Stimulated activated naive CD8-positive, alpha-beta T cell treated with anti-CD3 and anti-CD28 coated beads, Interleukin-15, amount 100 ng/mL, for 72 hours (primary cell): ENCODE measurements around the gene CLEC16A.
"Not testable (repeated sequence)": the region's sequence is repeated elsewhere in the genome, so short reads cannot be mapped to it uniquely, and the experiment has no call there.

Experiments used
- ATAC-seq: fragments of 150-1000 bp; cut with Tn5 transposase; 2 replicates; pipeline ENCODE4 v1.10.0; 2021; ENCODE audit warnings: mild to moderate bottlenecking, moderate library complexity
- DNase-seq, 2 donors: peaks; one replicate each; pipeline ENCODE4 v3.0.0; 2021 to 2022
- H3K27ac Mint-ChIP-seq, 2 donors: one replicate each; pipeline ENCODE4 v1.8.0; 2022; ENCODE audit warnings: mild to moderate bottlenecking in 2 of 2, mixed read lengths in 2 of 2, moderate library complexity in 2 of 2
- H3K27me3 Mint-ChIP-seq: one replicate; pipeline ENCODE4 v1.8.0; 2022; ENCODE audit warnings: mixed read lengths
- H3K4me1 Mint-ChIP-seq: one replicate; pipeline ENCODE4 v1.8.0; 2022; ENCODE audit warnings: mild to moderate bottlenecking, mixed read lengths
- H3K4me3 Mint-ChIP-seq, 2 donors: one replicate each; pipeline ENCODE4 v1.8.0; 2022; ENCODE audit warnings: mild to moderate bottlenecking in 2 of 2, mixed read lengths in 2 of 2, moderate library complexity in 1 of 2
- H3K9me3 Mint-ChIP-seq, 2 donors: one replicate each; pipeline ENCODE4 v1.8.0; 2022; ENCODE audit warnings: mixed read lengths in 2 of 2

CLEC16A gene

GRCh38 chr16:11212798-11213196 is 268.4 kb downstream of the CLEC16A start:
- Mint-ChIP-seq H3K4me1 (peaks cover 40% of the 10 kb centered on the region), H3K9me3 (peaks cover 13 to 24% of the 10 kb centered on the region in 2 donors), H3K27me3 (peaks cover 8% of the 10 kb centered on the region), H3K27ac (no peak overlapping the region), H3K4me3 (no peak overlapping the region)
- ATAC-seq (peak; percentile 21), DNase-seq (no peak)

- Mint-ChIP-seq H3K27ac (peak overlapping the region in 1 of 2 donors; percentile 61), H3K9me3 (peaks cover 13 to 24% of the 10 kb centered on the region in 2 donors), H3K4me1 (peaks cover 36% of the 10 kb centered on the region), H3K27me3 (peaks cover 8% of the 10 kb centered on the region), H3K4me3 (no peak overlapping the region)
- DNase-seq (no peak), ATAC-seq (peak; percentile 52)
Measured at GRCh38 chr16:11213373-11213772, 269.0 kb downstream of the CLEC16A start.

- ATAC-seq = no peak
- peaks cover 8% of the 10 kb centered on the region for H3K27me3 Mint-ChIP-seq
- H3K27ac Mint-ChIP-seq = peak overlapping the region in 1 of 2 donors; percentile 61
- H3K4me3 Mint-ChIP-seq = no peak overlapping the region
- DNase-seq = no peak
- peaks cover 34% of the 10 kb centered on the region for H3K4me1 Mint-ChIP-seq
- peaks cover 18 to 26% of the 10 kb centered on the region in 2 donors for H3K9me3 Mint-ChIP-seq
Measured at GRCh38 chr16:11213799-11214198, 269.4 kb downstream of the CLEC16A start.

GRCh38 chr16:11215935-11216556 is 271.7 kb downstream of the CLEC16A start:
- H3K27me3 Mint-ChIP-seq = peaks cover 8% of the 10 kb centered on the region
- peaks cover 24% of the 10 kb centered on the region for H3K4me1 Mint-ChIP-seq
- H3K9me3 Mint-ChIP-seq = peaks cover 23 to 31% of the 10 kb centered on the region in 2 donors
- DNase-seq = no peak
- H3K27ac Mint-ChIP-seq = no peak overlapping the region
- no peak for ATAC-seq
- no peak overlapping the region for H3K4me3 Mint-ChIP-seq

- H3K9me3 Mint-ChIP-seq = peaks cover 23 to 31% of the 10 kb centered on the region in 2 donors
Measured at GRCh38 chr16:11217651-11218603, 273.6 kb downstream of the CLEC16A start.

GRCh38 chr16:11218604-11218962 is 274.2 kb downstream of the CLEC16A start:
- DNase-seq (no peak), ATAC-seq (no peak)
- Mint-ChIP-seq H3K9me3 (peaks cover 23 to 31% of the 10 kb centered on the region in 2 donors), H3K4me3 (no peak overlapping the region), H3K27ac (no peak overlapping the region), H3K27me3 (no peaks in the 10 kb centered on the region), H3K4me1 (peaks cover 23% of the 10 kb centered on the region)

More at GRCh38 chr16:11217651-11218603, 273.6 kb downstream of the CLEC16A start:
- DNase-seq (no peak), ATAC-seq (no peak)
- no peaks in the 10 kb centered on the region for H3K27me3 Mint-ChIP-seq
- peaks cover 25% of the 10 kb centered on the region for H3K4me1 Mint-ChIP-seq
- H3K27ac Mint-ChIP-seq = no peak overlapping the region
- H3K4me3 Mint-ChIP-seq = no peak overlapping the region

- Mint-ChIP-seq H3K27ac (no peak overlapping the region), H3K4me3 (no peak overlapping the region), H3K27me3 (no peaks in the 10 kb centered on the region), H3K4me1 (peaks cover 29% of the 10 kb centered on the region), H3K9me3 (peaks cover 23 to 31% of the 10 kb centered on the region in 2 donors)
- DNase-seq (no peak), ATAC-seq (no peak)
Measured at GRCh38 chr16:11219178-11219577, 274.8 kb downstream of the CLEC16A start.

- DNase-seq, H3K27me3 Mint-ChIP-seq, H3K27ac Mint-ChIP-seq, H3K4me3 Mint-ChIP-seq, ATAC-seq: not testable (repeated sequence)
- H3K4me1 Mint-ChIP-seq = peaks cover 42% of the 10 kb centered on the region
- peaks cover 23 to 30% of the 10 kb centered on the region in 2 donors for H3K9me3 Mint-ChIP-seq
Measured at GRCh38 chr16:11220507-11220906, 276.1 kb downstream of the CLEC16A start.

GRCh38 chr16:11224096-11224893 is 279.9 kb downstream of the CLEC16A start:
- H3K27me3 Mint-ChIP-seq = no peaks in the 10 kb centered on the region
- H3K4me1 Mint-ChIP-seq = peaks cover 69% of the 10 kb centered on the region
- H3K9me3 Mint-ChIP-seq = peaks cover under 1% of the 10 kb centered on the region in 2 donors
- peak; percentile 68 for ATAC-seq
- peak; percentile 69 to 79 for DNase-seq
- H3K4me3 Mint-ChIP-seq = peak overlapping the region; percentile 79 to 89
- peak overlapping the region; percentile 98 to 99 for H3K27ac Mint-ChIP-seq

- ATAC-seq = peak; percentile 85
- Mint-ChIP-seq H3K27me3 (no peaks in the 10 kb centered on the region), H3K4me3 (peak overlapping the region; percentile 79 to 89), H3K27ac (peak overlapping the region; percentile 98 to 99), H3K4me1 (peaks cover 76% of the 10 kb centered on the region), H3K9me3 (no peaks in the 10 kb centered on the region)
- DNase-seq = peak; percentile 85 to 93
Measured at GRCh38 chr16:11224894-11225676, 280.7 kb downstream of the CLEC16A start.

GRCh38 chr16:11225677-11226549 is 281.5 kb downstream of the CLEC16A start:
- peak overlapping the region; percentile 79 to 89 for H3K4me3 Mint-ChIP-seq
- no peaks in the 10 kb centered on the region for H3K9me3 Mint-ChIP-seq
- DNase-seq = no peak
- H3K27me3 Mint-ChIP-seq = no peaks in the 10 kb centered on the region
- H3K4me1 Mint-ChIP-seq = peaks cover 83% of the 10 kb centered on the region
- no peak for ATAC-seq
- peak overlapping the region; percentile 98 to 99 for H3K27ac Mint-ChIP-seq

- Mint-ChIP-seq H3K4me1 (peaks cover 93% of the 10 kb centered on the region), H3K27me3 (no peaks in the 10 kb centered on the region), H3K9me3 (no peaks in the 10 kb centered on the region), H3K27ac (no peak overlapping the region), H3K4me3 (no peak overlapping the region)
- no peak for DNase-seq
- no peak for ATAC-seq
Measured at GRCh38 chr16:11229432-11229831, 285.1 kb downstream of the CLEC16A start.

GRCh38 chr16:11229906-11230305 is 285.5 kb downstream of the CLEC16A start:
- H3K27me3 Mint-ChIP-seq = no peaks in the 10 kb centered on the region
- DNase-seq (no peak), ATAC-seq (no peak)
- H3K4me3 Mint-ChIP-seq = no peak overlapping the region
- peaks cover 93% of the 10 kb centered on the region for H3K4me1 Mint-ChIP-seq
- H3K9me3 Mint-ChIP-seq = no peaks in the 10 kb centered on the region
- peak overlapping the region in 1 of 2 donors; percentile 59 for H3K27ac Mint-ChIP-seq
